GM23338 (cell line): Measurements from ENCODE around the gene CEACAM4.
"Not testable (repeated sequence)": the region's sequence is repeated elsewhere in the genome, so short reads cannot be mapped to it uniquely, and the experiment has no call there.

ENCODE experiments used
- CREB1 ChIP-seq: fragments of 250-450 bp; sonication (Bioruptor Pico); IDR thresholded peaks from 2 replicates; pipeline ENCODE4 v1.5.0; 2020; ENCODE audit warnings: low read depth, mild to moderate bottlenecking, moderate library complexity
- EZH2 ChIP-seq: fragments of 200-600 bp; sonication (generic); IDR thresholded peaks from one replicate; pipeline ENCODE4 v1.8.0; 2017; ENCODE audit warnings: antibody characterized with exemption, mild to moderate bottlenecking, low read depth; ENCODE audit not compliant: unreplicated experiment
- EZH2phosphoT487 ChIP-seq: fragments of 200-600 bp; sonication (generic); IDR thresholded peaks from one replicate; pipeline ENCODE4 v1.8.1; 2018; ENCODE audit warnings: antibody characterized with exemption; ENCODE audit not compliant: unreplicated experiment
- POLR2AphosphoS5 ChIP-seq: IDR thresholded peaks from 2 replicates; pipeline ENCODE4 v1.6.1; 2016; ENCODE audit warnings: antibody characterized with exemption, low read depth
- STAT1 ChIP-seq: IDR thresholded peaks from one replicate; pipeline ENCODE4 v1.6.1; 2016; ENCODE audit warnings: antibody characterized with exemption; ENCODE audit not compliant: unreplicated experiment
- TF ChIP-seq, protein P1 (sequence below): IDR thresholded peaks from one replicate; pipeline ENCODE4 v1.6.1; 2018; ENCODE audit warnings: antibody characterized with exemption; ENCODE audit not compliant: unreplicated experiment
- TF ChIP-seq, protein P2 (sequence below), 2 experiments: fragments of 200-600 bp in 1 of 2; sonication (generic) in 1 of 2; conservative IDR thresholded peaks; 2 replicates each; pipeline versions ENCODE4 v1.5.1 to v1.6.1; 2016 to 2017; ENCODE audit warnings: antibody characterized with exemption in 2 of 2, low read depth in 2 of 2, mild to moderate bottlenecking in 2 of 2, moderate library complexity in 1 of 2
- TF ChIP-seq, protein P3 (sequence below): fragments of 250-450 bp; sonication (Bioruptor Pico); IDR thresholded peaks from 2 replicates; pipeline ENCODE4 v1.5.0; 2020; ENCODE audit warnings: mild to moderate bottlenecking, moderate library complexity

DNA sequence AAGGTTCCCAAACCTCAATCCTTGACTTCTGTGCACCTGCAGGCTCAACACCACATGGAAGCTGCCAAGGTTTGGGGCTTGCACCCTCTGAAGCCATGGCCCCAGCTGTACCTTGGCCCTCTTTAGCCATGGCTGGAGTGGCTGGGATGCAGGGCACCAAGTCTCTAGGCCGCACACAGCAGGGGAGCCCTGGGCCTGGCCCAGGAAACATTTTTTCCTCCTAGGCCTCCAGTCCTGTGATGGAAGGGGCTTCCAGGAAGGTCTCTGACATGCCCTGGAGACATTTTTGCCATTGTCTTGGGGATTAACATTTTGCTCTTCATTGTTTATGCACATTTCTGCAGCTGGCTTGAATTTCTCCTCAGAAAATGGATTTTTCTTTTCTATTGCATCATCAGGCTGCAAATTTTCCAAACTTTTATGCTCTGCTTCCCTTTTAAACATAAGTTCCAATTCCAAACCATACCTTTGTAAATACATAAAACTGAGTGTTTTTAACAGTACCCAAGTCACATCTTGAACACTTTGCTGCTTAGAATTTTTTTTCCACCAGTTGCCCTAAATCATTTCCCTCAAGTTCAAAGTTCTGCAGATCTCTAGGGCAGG is 44.2 kb downstream of the CEACAM4 start:
- TF ChIP-seq, protein P1, sequence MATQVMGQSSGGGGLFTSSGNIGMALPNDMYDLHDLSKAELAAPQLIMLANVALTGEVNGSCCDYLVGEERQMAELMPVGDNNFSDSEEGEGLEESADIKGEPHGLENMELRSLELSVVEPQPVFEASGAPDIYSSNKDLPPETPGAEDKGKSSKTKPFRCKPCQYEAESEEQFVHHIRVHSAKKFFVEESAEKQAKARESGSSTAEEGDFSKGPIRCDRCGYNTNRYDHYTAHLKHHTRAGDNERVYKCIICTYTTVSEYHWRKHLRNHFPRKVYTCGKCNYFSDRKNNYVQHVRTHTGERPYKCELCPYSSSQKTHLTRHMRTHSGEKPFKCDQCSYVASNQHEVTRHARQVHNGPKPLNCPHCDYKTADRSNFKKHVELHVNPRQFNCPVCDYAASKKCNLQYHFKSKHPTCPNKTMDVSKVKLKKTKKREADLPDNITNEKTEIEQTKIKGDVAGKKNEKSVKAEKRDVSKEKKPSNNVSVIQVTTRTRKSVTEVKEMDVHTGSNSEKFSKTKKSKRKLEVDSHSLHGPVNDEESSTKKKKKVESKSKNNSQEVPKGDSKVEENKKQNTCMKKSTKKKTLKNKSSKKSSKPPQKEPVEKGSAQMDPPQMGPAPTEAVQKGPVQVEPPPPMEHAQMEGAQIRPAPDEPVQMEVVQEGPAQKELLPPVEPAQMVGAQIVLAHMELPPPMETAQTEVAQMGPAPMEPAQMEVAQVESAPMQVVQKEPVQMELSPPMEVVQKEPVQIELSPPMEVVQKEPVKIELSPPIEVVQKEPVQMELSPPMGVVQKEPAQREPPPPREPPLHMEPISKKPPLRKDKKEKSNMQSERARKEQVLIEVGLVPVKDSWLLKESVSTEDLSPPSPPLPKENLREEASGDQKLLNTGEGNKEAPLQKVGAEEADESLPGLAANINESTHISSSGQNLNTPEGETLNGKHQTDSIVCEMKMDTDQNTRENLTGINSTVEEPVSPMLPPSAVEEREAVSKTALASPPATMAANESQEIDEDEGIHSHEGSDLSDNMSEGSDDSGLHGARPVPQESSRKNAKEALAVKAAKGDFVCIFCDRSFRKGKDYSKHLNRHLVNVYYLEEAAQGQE = not testable (repeated sequence)
- TF ChIP-seq EZH2phosphoT487; POLR2AphosphoS5; CREB1 (CRISPR knock-in tag); STAT1; EZH2: not testable (repeated sequence)
- TF ChIP-seq, protein P2, sequence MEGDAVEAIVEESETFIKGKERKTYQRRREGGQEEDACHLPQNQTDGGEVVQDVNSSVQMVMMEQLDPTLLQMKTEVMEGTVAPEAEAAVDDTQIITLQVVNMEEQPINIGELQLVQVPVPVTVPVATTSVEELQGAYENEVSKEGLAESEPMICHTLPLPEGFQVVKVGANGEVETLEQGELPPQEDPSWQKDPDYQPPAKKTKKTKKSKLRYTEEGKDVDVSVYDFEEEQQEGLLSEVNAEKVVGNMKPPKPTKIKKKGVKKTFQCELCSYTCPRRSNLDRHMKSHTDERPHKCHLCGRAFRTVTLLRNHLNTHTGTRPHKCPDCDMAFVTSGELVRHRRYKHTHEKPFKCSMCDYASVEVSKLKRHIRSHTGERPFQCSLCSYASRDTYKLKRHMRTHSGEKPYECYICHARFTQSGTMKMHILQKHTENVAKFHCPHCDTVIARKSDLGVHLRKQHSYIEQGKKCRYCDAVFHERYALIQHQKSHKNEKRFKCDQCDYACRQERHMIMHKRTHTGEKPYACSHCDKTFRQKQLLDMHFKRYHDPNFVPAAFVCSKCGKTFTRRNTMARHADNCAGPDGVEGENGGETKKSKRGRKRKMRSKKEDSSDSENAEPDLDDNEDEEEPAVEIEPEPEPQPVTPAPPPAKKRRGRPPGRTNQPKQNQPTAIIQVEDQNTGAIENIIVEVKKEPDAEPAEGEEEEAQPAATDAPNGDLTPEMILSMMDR (conservative IDR thresholded peaks at IDR 0.05; ENCODE audit: low read depth in 2 of 2) = not testable (repeated sequence)
- TF ChIP-seq, protein P3, sequence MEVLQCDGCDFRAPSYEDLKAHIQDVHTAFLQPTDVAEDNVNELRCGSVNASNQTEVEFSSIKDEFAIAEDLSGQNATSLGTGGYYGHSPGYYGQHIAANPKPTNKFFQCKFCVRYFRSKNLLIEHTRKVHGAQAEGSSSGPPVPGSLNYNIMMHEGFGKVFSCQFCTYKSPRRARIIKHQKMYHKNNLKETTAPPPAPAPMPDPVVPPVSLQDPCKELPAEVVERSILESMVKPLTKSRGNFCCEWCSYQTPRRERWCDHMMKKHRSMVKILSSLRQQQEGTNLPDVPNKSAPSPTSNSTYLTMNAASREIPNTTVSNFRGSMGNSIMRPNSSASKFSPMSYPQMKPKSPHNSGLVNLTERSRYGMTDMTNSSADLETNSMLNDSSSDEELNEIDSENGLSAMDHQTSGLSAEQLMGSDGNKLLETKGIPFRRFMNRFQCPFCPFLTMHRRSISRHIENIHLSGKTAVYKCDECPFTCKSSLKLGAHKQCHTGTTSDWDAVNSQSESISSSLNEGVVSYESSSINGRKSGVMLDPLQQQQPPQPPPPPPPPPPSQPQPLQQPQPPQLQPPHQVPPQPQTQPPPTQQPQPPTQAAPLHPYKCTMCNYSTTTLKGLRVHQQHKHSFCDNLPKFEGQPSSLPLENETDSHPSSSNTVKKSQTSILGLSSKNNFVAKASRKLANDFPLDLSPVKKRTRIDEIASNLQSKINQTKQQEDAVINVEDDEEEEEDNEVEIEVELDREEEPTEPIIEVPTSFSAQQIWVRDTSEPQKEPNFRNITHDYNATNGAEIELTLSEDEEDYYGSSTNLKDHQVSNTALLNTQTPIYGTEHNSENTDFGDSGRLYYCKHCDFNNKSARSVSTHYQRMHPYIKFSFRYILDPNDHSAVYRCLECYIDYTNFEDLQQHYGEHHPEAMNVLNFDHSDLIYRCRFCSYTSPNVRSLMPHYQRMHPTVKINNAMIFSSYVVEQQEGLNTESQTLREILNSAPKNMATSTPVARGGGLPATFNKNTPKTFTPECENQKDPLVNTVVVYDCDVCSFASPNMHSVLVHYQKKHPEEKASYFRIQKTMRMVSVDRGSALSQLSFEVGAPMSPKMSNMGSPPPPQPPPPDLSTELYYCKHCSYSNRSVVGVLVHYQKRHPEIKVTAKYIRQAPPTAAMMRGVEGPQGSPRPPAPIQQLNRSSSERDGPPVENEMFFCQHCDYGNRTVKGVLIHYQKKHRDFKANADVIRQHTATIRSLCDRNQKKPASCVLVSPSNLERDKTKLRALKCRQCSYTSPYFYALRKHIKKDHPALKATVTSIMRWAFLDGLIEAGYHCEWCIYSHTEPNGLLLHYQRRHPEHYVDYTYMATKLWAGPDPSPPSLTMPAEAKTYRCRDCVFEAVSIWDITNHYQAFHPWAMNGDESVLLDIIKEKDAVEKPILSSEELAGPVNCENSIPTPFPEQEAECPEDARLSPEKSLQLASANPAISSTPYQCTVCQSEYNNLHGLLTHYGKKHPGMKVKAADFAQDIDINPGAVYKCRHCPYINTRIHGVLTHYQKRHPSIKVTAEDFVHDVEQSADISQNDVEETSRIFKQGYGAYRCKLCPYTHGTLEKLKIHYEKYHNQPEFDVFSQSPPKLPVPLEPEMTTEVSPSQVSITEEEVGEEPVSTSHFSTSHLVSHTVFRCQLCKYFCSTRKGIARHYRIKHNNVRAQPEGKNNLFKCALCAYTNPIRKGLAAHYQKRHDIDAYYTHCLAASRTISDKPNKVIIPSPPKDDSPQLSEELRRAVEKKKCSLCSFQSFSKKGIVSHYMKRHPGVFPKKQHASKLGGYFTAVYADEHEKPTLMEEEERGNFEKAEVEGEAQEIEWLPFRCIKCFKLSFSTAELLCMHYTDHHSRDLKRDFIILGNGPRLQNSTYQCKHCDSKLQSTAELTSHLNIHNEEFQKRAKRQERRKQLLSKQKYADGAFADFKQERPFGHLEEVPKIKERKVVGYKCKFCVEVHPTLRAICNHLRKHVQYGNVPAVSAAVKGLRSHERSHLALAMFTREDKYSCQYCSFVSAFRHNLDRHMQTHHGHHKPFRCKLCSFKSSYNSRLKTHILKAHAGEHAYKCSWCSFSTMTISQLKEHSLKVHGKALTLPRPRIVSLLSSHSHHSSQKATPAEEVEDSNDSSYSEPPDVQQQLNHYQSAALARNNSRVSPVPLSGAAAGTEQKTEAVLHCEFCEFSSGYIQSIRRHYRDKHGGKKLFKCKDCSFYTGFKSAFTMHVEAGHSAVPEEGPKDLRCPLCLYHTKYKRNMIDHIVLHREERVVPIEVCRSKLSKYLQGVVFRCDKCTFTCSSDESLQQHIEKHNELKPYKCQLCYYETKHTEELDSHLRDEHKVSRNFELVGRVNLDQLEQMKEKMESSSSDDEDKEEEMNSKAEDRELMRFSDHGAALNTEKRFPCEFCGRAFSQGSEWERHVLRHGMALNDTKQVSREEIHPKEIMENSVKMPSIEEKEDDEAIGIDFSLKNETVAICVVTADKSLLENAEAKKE (CRISPR knock-in tag) = not testable (repeated sequence)
